CD4-positive, alpha-beta memory T cell (primary cell): ENCODE measurements around the gene MRPS7. TPM values are rescaled to one million over a fixed set of nuclear protein-coding genes. Genes with fewer than 3 reads are reported as not detected.

Experiments used
- CTCF ChIA-PET: fragments of 350-600 bp; sonication (Branson Sonifier 250); formaldehyde crosslinking; loops from one replicate; lab custom pipeline; 2021; ENCODE audit warnings: inconsistent platforms; ENCODE audit not compliant: partially characterized antibody; lab: Charles Lee
- POLR2A ChIA-PET: fragments of 350-600 bp; sonication (Branson Sonifier 250); formaldehyde crosslinking; loops from one replicate; lab custom pipeline; 2021; ENCODE audit not compliant: partially characterized antibody; lab: Charles Lee
- DNase-seq, 5 donors: peaks; one replicate each; pipeline versions ENCODE4 v3.0.0 to v3.0.0-alpha.2; 2020 to 2022; ENCODE audit warnings: mixed read lengths in 1 of 5
- H3K27ac ChIP-seq: one replicate; pipeline ENCODE4 v1.7.0; 2013; ENCODE audit warnings: low read depth, low read length
- H3K27me3 ChIP-seq: 2 replicates; pipeline ENCODE4 v1.7.0; 2013; ENCODE audit warnings: mild to moderate bottlenecking, low read length, moderate library complexity; ENCODE audit not compliant: insufficient read depth
- H3K36me3 ChIP-seq: 2 replicates; pipeline ENCODE4 v1.7.0; 2013; ENCODE audit warnings: mild to moderate bottlenecking, low read length, moderate library complexity; ENCODE audit not compliant: insufficient read depth
- H3K4me1 ChIP-seq: 2 replicates; pipeline ENCODE4 v1.7.0; 2013; ENCODE audit warnings: mild to moderate bottlenecking, low read length, moderate library complexity; ENCODE audit not compliant: insufficient read depth
- H3K4me3 ChIP-seq, 2 donors: one replicate each; pipeline ENCODE4 v1.7.0; 2013; ENCODE audit warnings: low read length in 2 of 2, mild to moderate bottlenecking in 1 of 2
- H3K9me3 ChIP-seq, 2 donors: one replicate each; pipeline ENCODE4 v1.7.0; 2013; ENCODE audit warnings: low read length in 2 of 2, control low read depth in 1 of 2; ENCODE audit not compliant: control insufficient read depth in 1 of 2
- H3K27ac Mint-ChIP-seq, 7 donors: one replicate each; pipeline ENCODE4 v1.8.0; 2020 to 2021; ENCODE audit warnings: mixed read lengths in 7 of 7, mild to moderate bottlenecking in 6 of 7, inconsistent platforms in 3 of 7, moderate library complexity in 3 of 7
- H3K27me3 Mint-ChIP-seq, 2 donors: one replicate each; pipeline ENCODE4 v1.8.0; 2020 to 2021; ENCODE audit warnings: mixed read lengths in 2 of 2
- H3K36me3 Mint-ChIP-seq, 2 donors: one replicate each; pipeline ENCODE4 v1.8.0; 2020 to 2021; ENCODE audit warnings: mixed read lengths in 2 of 2, inconsistent platforms in 1 of 2, mild to moderate bottlenecking in 1 of 2
- H3K4me1 Mint-ChIP-seq, 4 donors: one replicate each; pipeline ENCODE4 v1.8.0; 2020 to 2021; ENCODE audit warnings: mixed read lengths in 4 of 4, mild to moderate bottlenecking in 1 of 4
- H3K4me3 Mint-ChIP-seq, 8 donors: one replicate each; pipeline ENCODE4 v1.8.0; 2020 to 2021; ENCODE audit warnings: mixed read lengths in 8 of 8, mild to moderate bottlenecking in 7 of 8, moderate library complexity in 6 of 8, inconsistent platforms in 3 of 8
- H3K9me3 Mint-ChIP-seq, 8 donors: one replicate each; pipeline ENCODE4 v1.8.0; 2020 to 2021; ENCODE audit warnings: mixed read lengths in 8 of 8, mild to moderate bottlenecking in 5 of 8, inconsistent platforms in 3 of 8, moderate library complexity in 1 of 8
- intact Hi-C: fragments of 100-400 bp; cut with micrococcal nuclease; formaldehyde crosslinking; loops from one replicate; pipeline ENCODE4 v1.15.1; 2023
- polyA plus RNA-seq, 2 donors: library from polyadenylated mRNA; unstranded; fragments of 300-500 nt; fragmentation: Illumina TruSeq; gene quantifications; one replicate each; pipeline ENCODE4 v1.2.3, GENCODE V29; 2021
- total RNA-seq, 2 experiments: library from RNA; stranded (reverse); gene quantifications; one replicate each; pipeline ENCODE4 v1.2.3, GENCODE V29; 2021

MRPS7 gene
- total and polyA plus RNA-seq, 4 experiments from 2014 or later = 34.1 to 150 (median 71.7) TPM

- Mint-ChIP-seq H3K4me1 (peaks cover 24 to 49% (median 36%) of the 10 kb centered on the region in 4 donors), H3K36me3 (peaks cover 7 to 50% of the 10 kb centered on the region in 2 donors), H3K9me3 (peaks cover 0 to 2% (median 0%) of the 10 kb centered on the region in 8 donors), H3K27ac (peak overlapping the region in 5 of 7 donors; percentile 81 to 100 (median 100)), H3K27me3 (no peaks in the 10 kb centered on the region), H3K4me3 (peak overlapping the region; percentile 75 to 99 (median 96))
- Histone ChIP-seq H3K4me3 (no peak overlapping the region), H3K27ac (no peak overlapping the region), H3K9me3 (no peaks in the 10 kb centered on the region), H3K36me3 (peaks cover 19% of the 10 kb centered on the region), H3K27me3 (no peaks in the 10 kb centered on the region), H3K4me1 (peaks cover 35% of the 10 kb centered on the region)
- intact Hi-C loops = no loop called here
- no peak for DNase-seq
- ChIA-PET CTCF (interaction anchor here (0.5 to 4.3 kb wide), 5 partner anchors 7 to 302 kb away, joined by 3 to 44 read pairs (median 4); partner anchors contain the start of gene MIF4GD), POLR2A (interaction anchor here (0.5 to 6.1 kb wide), 14 partner anchors 9 to 592 kb away, joined by 3 to 193 read pairs (median 12); partner anchors contain the start of genes FDXR, GRB2, MIF4GD and SLC25A19)
Measured at GRCh38 chr17:75263055-75263454, 1.4 kb downstream of the MRPS7 start.

GRCh38 chr17:75265614-75266315 lies 4.1 kb downstream of the MRPS7 start:
- POLR2A ChIA-PET = interaction anchor here (1.2 kb wide), 1 partner anchor 24 kb away, joined by 8 read pairs; the partner anchor contains the start of gene SLC25A19
- Histone ChIP-seq H3K36me3 (peaks cover 19% of the 10 kb centered on the region), H3K4me1 (peaks cover 23% of the 10 kb centered on the region), H3K4me3 (no peak overlapping the region), H3K27me3 (no peaks in the 10 kb centered on the region), H3K9me3 (no peaks in the 10 kb centered on the region), H3K27ac (no peak overlapping the region)
- no peak overlapping the region for H3K4me3 Mint-ChIP-seq
- H3K27ac Mint-ChIP-seq = peak overlapping the region in 1 of 7 donors; percentile 42
- H3K9me3 Mint-ChIP-seq = no peaks in the 10 kb centered on the region
- H3K4me1 Mint-ChIP-seq = peaks cover 12 to 36% (median 22%) of the 10 kb centered on the region in 4 donors
- no peak for DNase-seq
- peaks cover 7 to 47% of the 10 kb centered on the region in 2 donors for H3K36me3 Mint-ChIP-seq
- H3K27me3 Mint-ChIP-seq = no peaks in the 10 kb centered on the region
- intact Hi-C loops = no loop called here
- CTCF ChIA-PET = no interaction called here

GRCh38 chr17:75266316-75267152 lies 4.9 kb downstream of the MRPS7 start:
- Mint-ChIP-seq H3K27ac (no peak overlapping the region), H3K4me1 (peaks cover 11 to 31% (median 18%) of the 10 kb centered on the region in 4 donors), H3K36me3 (peaks cover 7 to 39% of the 10 kb centered on the region in 2 donors), H3K27me3 (no peaks in the 10 kb centered on the region), H3K4me3 (no peak overlapping the region), H3K9me3 (no peaks in the 10 kb centered on the region)
- Histone ChIP-seq H3K4me1 (peaks cover 22% of the 10 kb centered on the region), H3K36me3 (peaks cover 19% of the 10 kb centered on the region), H3K27me3 (no peaks in the 10 kb centered on the region), H3K9me3 (no peaks in the 10 kb centered on the region), H3K4me3 (no peak overlapping the region), H3K27ac (no peak overlapping the region)
- ChIA-PET POLR2A (interaction anchor here (1.1 kb wide), 1 partner anchor 27 kb away, joined by 3 read pairs; no protein-coding TSS in a partner anchor), CTCF (interaction anchor here (0.6 kb wide), 1 partner anchor 14 kb away, joined by 3 read pairs; no protein-coding TSS in a partner anchor)
- no peak for DNase-seq
- intact Hi-C loops = no loop called here

GRCh38 chr17:75267153-75267410 lies 5.4 kb downstream of the MRPS7 start:
- Histone ChIP-seq H3K27ac (no peak overlapping the region), H3K36me3 (peaks cover 19% of the 10 kb centered on the region), H3K4me3 (no peak overlapping the region), H3K27me3 (no peaks in the 10 kb centered on the region), H3K9me3 (no peaks in the 10 kb centered on the region), H3K4me1 (peaks cover 26% of the 10 kb centered on the region)
- ChIA-PET POLR2A (interaction anchor here (0.8 to 1.1 kb wide), 2 partner anchors 28 to 136 kb away, joined by 3 read pairs; partner anchors contain the start of gene NT5C), CTCF (no interaction called here)
- Mint-ChIP-seq H3K4me1 (peaks cover 13 to 31% (median 19%) of the 10 kb centered on the region in 4 donors), H3K27me3 (no peaks in the 10 kb centered on the region), H3K36me3 (peaks cover 7 to 34% of the 10 kb centered on the region in 2 donors), H3K9me3 (no peaks in the 10 kb centered on the region), H3K4me3 (no peak overlapping the region), H3K27ac (no peak overlapping the region)
- DNase-seq = no peak
- intact Hi-C loops = no loop called here

DNA sequence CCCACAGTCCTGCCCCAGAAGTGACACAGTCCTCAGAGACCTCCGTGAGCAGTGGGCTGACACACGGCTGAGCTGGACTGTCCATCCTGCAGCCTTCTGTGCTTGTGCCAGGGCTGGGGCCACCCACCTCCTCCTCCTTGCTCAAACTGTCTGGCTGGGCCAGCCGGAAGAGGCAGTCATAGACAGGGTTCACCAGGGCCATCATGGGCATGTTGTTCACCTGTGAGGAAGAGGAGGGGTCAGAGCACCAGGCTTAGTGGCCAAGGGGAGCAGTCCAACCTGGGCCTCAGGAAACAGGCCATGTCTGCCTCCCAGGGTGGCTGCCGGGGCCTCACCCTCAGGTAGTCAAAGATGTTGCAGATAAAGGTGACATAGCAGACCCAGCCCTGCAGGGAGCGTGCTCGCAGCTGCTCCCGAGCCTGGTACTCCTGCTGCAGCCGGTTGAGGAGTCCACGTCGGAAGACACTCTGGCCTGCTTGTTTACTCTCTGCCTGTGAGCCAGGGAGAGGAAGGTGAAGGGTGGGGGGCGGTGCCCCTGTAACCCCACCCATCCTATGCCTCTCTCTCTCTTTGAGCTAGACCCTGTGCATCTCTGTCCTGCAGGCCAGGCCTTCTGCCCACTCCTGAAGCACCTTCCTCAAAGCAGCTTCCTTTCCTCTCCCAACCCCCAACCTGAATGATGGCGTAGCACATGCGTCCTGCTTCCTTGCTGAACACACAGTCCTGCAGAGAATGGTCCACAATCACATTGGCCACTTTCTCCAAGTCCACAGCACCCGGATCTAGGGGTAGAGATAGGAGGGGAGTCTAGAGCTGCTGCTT lies 5.9 kb downstream of the MRPS7 start:
- Mint-ChIP-seq H3K9me3 (no peaks in the 10 kb centered on the region), H3K4me1 (peaks cover 11 to 30% (median 16%) of the 10 kb centered on the region in 4 donors), H3K4me3 (peak overlapping the region in 1 of 8 donors; percentile 71), H3K36me3 (peaks cover 7 to 28% of the 10 kb centered on the region in 2 donors), H3K27ac (peak overlapping the region in 3 of 7 donors; percentile 4 to 80 (median 79)), H3K27me3 (no peaks in the 10 kb centered on the region)
- Histone ChIP-seq H3K36me3 (peaks cover 19% of the 10 kb centered on the region), H3K4me1 (peaks cover 26% of the 10 kb centered on the region), H3K4me3 (no peak overlapping the region), H3K27ac (no peak overlapping the region), H3K27me3 (no peaks in the 10 kb centered on the region), H3K9me3 (no peaks in the 10 kb centered on the region)
- POLR2A ChIA-PET = interaction anchor here (0.6 to 1.8 kb wide), 4 partner anchors 22 to 287 kb away, joined by 3 to 5 read pairs (median 3); partner anchors contain the start of genes NT5C and SLC25A19
- DNase-seq = no peak
- CTCF ChIA-PET = no interaction called here
- intact Hi-C loops = no loop called here

DNA sequence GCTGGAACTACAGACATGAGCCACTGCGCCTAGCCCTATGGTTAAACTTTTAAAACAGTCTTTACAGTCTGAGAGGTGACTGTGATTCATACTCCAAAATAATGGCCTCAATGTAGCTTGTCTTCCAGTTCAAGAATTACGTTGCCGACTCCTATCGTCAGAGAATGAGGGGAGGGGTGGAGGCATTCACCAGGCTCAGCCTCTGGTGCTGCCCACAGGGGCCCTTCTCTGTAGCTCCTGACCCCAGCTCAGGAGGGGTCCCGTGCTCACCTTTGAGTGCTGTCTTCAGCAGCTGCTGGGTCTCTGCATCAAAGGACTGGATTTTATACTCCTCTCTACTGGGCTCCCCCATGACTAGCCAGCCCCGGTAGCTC lies 8.2 kb downstream of the MRPS7 start:
- Mint-ChIP-seq H3K36me3 (peaks cover 3 to 30% of the 10 kb centered on the region in 2 donors), H3K27ac (peak overlapping the region in 6 of 7 donors; percentile 80 to 92 (median 89)), H3K4me1 (peaks cover 10 to 35% (median 21%) of the 10 kb centered on the region in 4 donors), H3K4me3 (peak overlapping the region; percentile 76 to 85 (median 82)), H3K27me3 (no peaks in the 10 kb centered on the region), H3K9me3 (no peaks in the 10 kb centered on the region)
- ChIA-PET POLR2A (interaction anchor here (0.6 to 6.3 kb wide), 16 partner anchors 9 to 397 kb away, joined by 3 to 193 read pairs (median 8); partner anchors contain the start of genes ARMC7, GGA3, GRB2 and MRPS7), CTCF (interaction anchor here (0.7 to 5.1 kb wide), 8 partner anchors 8 to 248 kb away, joined by 3 to 59 read pairs (median 8); partner anchors contain the start of genes GGA3, MRPS7, NUP85 and SLC25A19)
- H3K9me3 ChIP-seq = no peaks in the 10 kb centered on the region
- H3K27ac ChIP-seq = peak overlapping the region; percentile 89
- no peak for DNase-seq
- peaks cover 15% of the 10 kb centered on the region for H3K36me3 ChIP-seq
- H3K27me3 ChIP-seq = no peaks in the 10 kb centered on the region
- H3K4me3 ChIP-seq = peak overlapping the region; percentile 61 to 89
- intact Hi-C loops = loop anchor here (1.0 to 2.0 kb wide), 2 partner anchors 87 to 142 kb away; partner anchors contain the start of gene SUMO2
- peaks cover 27% of the 10 kb centered on the region for H3K4me1 ChIP-seq
